Endothelial cell of umbilical vein (primary cell): ENCODE data around the gene SRBD1. TPM values are rescaled to one million over a fixed set of nuclear protein-coding genes. Genes with fewer than 3 reads are reported as not detected.

Source experiments
- BruUV-seq: library from RNA; stranded (reverse); fragments of 400-500 nt; replicated peaks from 2 replicates; lab custom pipeline; 2021; lab: Mats Ljungman, UMichigan
- CTCF ChIA-PET: fragments of 300-600, 350-600 bp; sonication (Branson Sonifier 250); formaldehyde crosslinking; loops from one replicate; lab custom pipeline; 2021; ENCODE audit warnings: antibody characterized with exemption, inconsistent platforms; lab: Charles Lee
- POLR2A ChIA-PET: fragments of 300-600, 350-600 bp; sonication (Branson Sonifier 250); formaldehyde crosslinking; loops from one replicate; lab custom pipeline; 2021; ENCODE audit warnings: antibody characterized with exemption, inconsistent platforms; lab: Charles Lee
- DNase-seq: peaks from one replicate; pipeline ENCODE4 v3.0.0-alpha.2; 2011; ENCODE audit warnings: low read depth, low spot score
- FAIRE-seq: peaks from 2 replicates; lab custom pipeline; 2011; peaks lifted over from hg19 to GRCh38; lab: Jason Lieb, UNC
- H2AFZ ChIP-seq: 2 replicates; pipeline ENCODE4 v1.6.0; 2012; ENCODE audit warnings: low read depth, low read length, control low read depth, inconsistent platforms
- H3K27ac ChIP-seq: 2 replicates; pipeline ENCODE4 v1.5.1; 2011; ENCODE audit warnings: low read depth, mild to moderate bottlenecking, control low read depth, low read length, moderate library complexity; ENCODE audit not compliant: insufficient read depth
- H3K27me3 ChIP-seq, 2 experiments: 2 replicates each; pipeline versions ENCODE4 v1.6.0 to v1.6.1; 2011; ENCODE audit warnings: low read length in 2 of 2, mixed read lengths in 1 of 2; ENCODE audit not compliant: control insufficient read depth in 2 of 2, insufficient read depth in 2 of 2
- H3K36me3 ChIP-seq, 2 experiments: 2 replicates in 1 of 2; 3 replicates in 1 of 2; pipeline ENCODE4 v1.5.1; 2011; ENCODE audit warnings: low read length in 2 of 2, mild to moderate bottlenecking in 1 of 2, moderate library complexity in 1 of 2; ENCODE audit not compliant: control insufficient read depth in 2 of 2, insufficient read depth in 2 of 2; ENCODE audit errors: extremely low read depth in 1 of 2
- H3K4me1 ChIP-seq: 3 replicates; pipeline ENCODE4 v1.5.1; 2011; ENCODE audit warnings: mild to moderate bottlenecking, low read length; ENCODE audit not compliant: control insufficient read depth, insufficient read depth; ENCODE audit errors: extremely low read depth
- H3K4me2 ChIP-seq: 2 replicates; pipeline ENCODE4 v1.6.1; 2011; ENCODE audit warnings: low read length, control low read depth, mixed read lengths; ENCODE audit not compliant: insufficient read depth
- H3K4me3 ChIP-seq, 3 experiments: fragments of 200-600 bp in 1 of 3; sonication (generic), shearing (Covaris generic) in 1 of 3; replicated peaks in 1 of 3; 2 replicates each; pipeline ENCODE4 v1.5.1; 2011 to 2016; ENCODE audit warnings: control low read depth in 3 of 3, low read length in 3 of 3, mild to moderate bottlenecking in 2 of 3, inconsistent platforms in 1 of 3, low read depth in 1 of 3, moderate library complexity in 1 of 3; ENCODE audit not compliant: insufficient read depth in 1 of 3
- H3K79me2 ChIP-seq: 2 replicates; pipeline ENCODE4 v1.6.0; 2012; ENCODE audit warnings: low read length, inconsistent platforms; ENCODE audit not compliant: control insufficient read depth, insufficient read depth
- H3K9ac ChIP-seq: replicated peaks from 2 replicates; pipeline ENCODE3; 2011; ENCODE audit warnings: low read length, control low read depth; ENCODE audit not compliant: insufficient read depth; ENCODE audit errors: extremely low read depth
- H3K9me1 ChIP-seq: replicated peaks from 3 replicates; pipeline ENCODE4 v1.6.0; 2011; ENCODE audit warnings: mild to moderate bottlenecking, low read length; ENCODE audit not compliant: control insufficient read depth, insufficient read depth; ENCODE audit errors: extremely low read depth
- H3K9me3 ChIP-seq: replicated peaks from 2 replicates; pipeline ENCODE4 v1.5.1; 2012; ENCODE audit warnings: low read length, inconsistent platforms; ENCODE audit not compliant: control insufficient read depth, insufficient read depth
- H4K20me1 ChIP-seq: replicated peaks from 2 replicates; pipeline ENCODE3; 2011; ENCODE audit warnings: mild to moderate bottlenecking, low read length; ENCODE audit not compliant: control insufficient read depth, insufficient read depth; ENCODE audit errors: extremely low read depth
- FOS ChIP-seq: IDR thresholded peaks from 2 replicates; pipeline ENCODE4 v1.6.1; 2011; ENCODE audit warnings: mild to moderate bottlenecking, low read length, moderate library complexity, borderline replicate concordance; ENCODE audit not compliant: insufficient read depth
- POLR2A ChIP-seq: IDR thresholded peaks from 2 replicates; pipeline ENCODE4 v1.6.1; 2012; ENCODE audit warnings: low read depth, mild to moderate bottlenecking, control low read depth, low read length
- dilution Hi-C: fragments of 300-500 bp; cut with MboI; formaldehyde crosslinking; loops from one replicate; pipeline ENCODE4 v1.15.0; 2019; ENCODE audit warnings: low sequenced_read_pairs; ENCODE audit not compliant: extremely low pct_ligation_motif_present
- intact Hi-C: fragments of 100-400 bp; cut with micrococcal nuclease; formaldehyde crosslinking; loops from one replicate; pipeline ENCODE4 v1.10.0; 2022
- polyA plus RNA-seq, 4 experiments: library from polyadenylated mRNA; depleted of rRNA in 3 of 4; stranded (reverse) in 3 of 4; unstranded in 1 of 4; fragments of >200 nt; gene quantifications; 2 replicates each; pipeline versions ENCODE4 v1.2.1 to v1.2.3, GENCODE V29; 2011 to 2012; ENCODE audit warnings: missing spikeins in 1 of 4
- small RNA-seq: library from RNA; depleted of rRNA; stranded (forward); fragments of <200 nt; gene quantifications from one replicate; pipeline ENCODE3, GENCODE V24; 2012; ENCODE audit warnings: low replicate concordance, low read depth; ENCODE audit not compliant: insufficient read depth, insufficient read length
- total RNA-seq: library from RNA; stranded (reverse); gene quantifications from 2 replicates; pipeline ENCODE4 v1.2.3, GENCODE V29; 2021
- TF ChIP-seq, protein P1 (sequence below): IDR thresholded peaks from 2 replicates; pipeline ENCODE4 v1.6.1; 2011; ENCODE audit not compliant: insufficient read depth, insufficient read length

Gene SRBD1
- total and polyA plus RNA-seq, 2 donors (not counting 3 experiments of a cell fraction or from before 2014, with no cell fraction given): 3.7 to 12.5 TPM

GRCh38 chr2:45339253-45339652 is 271.8 kb downstream of the SRBD1 start:
- dilution Hi-C loops: no loop called here
- H3K36me3 ChIP-seq: no peaks in the 10 kb centered on the region
- POLR2A ChIA-PET: no interaction called here

More at GRCh38 chr2:45339253-45339652, 271.8 kb downstream of the SRBD1 start:
- TF ChIP-seq, protein P1, sequence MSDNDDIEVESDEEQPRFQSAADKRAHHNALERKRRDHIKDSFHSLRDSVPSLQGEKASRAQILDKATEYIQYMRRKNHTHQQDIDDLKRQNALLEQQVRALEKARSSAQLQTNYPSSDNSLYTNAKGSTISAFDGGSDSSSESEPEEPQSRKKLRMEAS: no peak
- TF ChIP-seq POLR2A (no peak), FOS (no peak)
- H4K20me1 ChIP-seq: no peaks in the 10 kb centered on the region
- CTCF ChIA-PET: interaction anchor here (1.3 to 2.8 kb wide), 2 partner anchors 9 to 100 kb away, joined by 4 to 18 read pairs; no protein-coding TSS in a partner anchor
- no TSS peak for BruUV-seq
- no peak for DNase-seq
- no peak for FAIRE-seq
- H3K4me2 ChIP-seq: no peak overlapping the region
- intact Hi-C loops: no loop called here
- no peak overlapping the region for H2AFZ ChIP-seq
- no peak overlapping the region for H3K4me3 ChIP-seq
- H3K79me2 ChIP-seq: no peaks in the 10 kb centered on the region
- H3K27ac ChIP-seq: no peak overlapping the region
- H3K9me3 ChIP-seq: no peaks in the 10 kb centered on the region
- H3K9ac ChIP-seq: no peak overlapping the region
- no peaks in the 10 kb centered on the region for H3K4me1 ChIP-seq
- H3K27me3 ChIP-seq: peaks cover 0 to 1% of the 10 kb centered on the region in 2 experiments
- H3K9me1 ChIP-seq: no peaks in the 10 kb centered on the region

Small RNA genes lying within 50 kb of the gene (small RNA-seq; reads per million reads assigned to genes)
- gene RN7SL414P: not detected

Other genes starting within 250 kb of the SRBD1 start
- 27.9 and 31.9 TPM in 2 replicates for gene PRKCE, start 40.4 kb upstream of the SRBD1 start, total RNA-seq
- 31.5 and 33.9 TPM in 2 replicates for gene PRKCE, start 40.4 kb upstream of the SRBD1 start, polyA plus RNA-seq